Measurements from ENCODE around the gene CARM1.
A peak's percentile ranks its signal among the peaks of the same experiment; 100 is the strongest.

The CARM1 gene

GRCh38 chr19:10898633-10899032 is 27.3 kb downstream of the CARM1 start:
- Histone ChIP-seq H3K9ac (ENCODE audit: low read depth, low read length) (peak overlapping the region; percentile 54), H3K9me3 (ENCODE audit: control insufficient read depth, insufficient read depth, low read length) (no peaks in the 10 kb centered on the region), H3K4me3 (ENCODE audit: low read depth, low read length) (no peak overlapping the region), H3K27me3 (ENCODE audit: control insufficient read depth, insufficient read depth, low read length) (no peaks in the 10 kb centered on the region), H3K36me3 (ENCODE audit: control insufficient read depth, insufficient read depth, low read length) (no peaks in the 10 kb centered on the region), H3K4me1 (ENCODE audit: control insufficient read depth, insufficient read depth, low read length) (peaks cover 12% of the 10 kb centered on the region)

GRCh38 chr19:10899151-10899653 is 27.8 kb downstream of the CARM1 start:
- Histone ChIP-seq H3K9ac (ENCODE audit: low read depth, low read length) (no peak overlapping the region), H3K9me3 (ENCODE audit: control insufficient read depth, insufficient read depth, low read length) (no peaks in the 10 kb centered on the region), H3K4me1 (ENCODE audit: control insufficient read depth, insufficient read depth, low read length) (peaks cover 7% of the 10 kb centered on the region), H3K27me3 (ENCODE audit: control insufficient read depth, insufficient read depth, low read length) (no peaks in the 10 kb centered on the region), H3K4me3 (ENCODE audit: low read depth, low read length) (no peak overlapping the region), H3K36me3 (ENCODE audit: control insufficient read depth, insufficient read depth, low read length) (peaks cover 2% of the 10 kb centered on the region)

- Histone ChIP-seq H3K4me1 (ENCODE audit: control insufficient read depth, insufficient read depth, low read length) (no peaks in the 10 kb centered on the region), H3K9ac (ENCODE audit: low read depth, low read length) (no peak overlapping the region), H3K9me3 (ENCODE audit: control insufficient read depth, insufficient read depth, low read length) (no peaks in the 10 kb centered on the region), H3K4me3 (ENCODE audit: low read depth, low read length) (no peak overlapping the region), H3K27me3 (ENCODE audit: control insufficient read depth, insufficient read depth, low read length) (no peaks in the 10 kb centered on the region), H3K36me3 (ENCODE audit: control insufficient read depth, insufficient read depth, low read length) (peaks cover 43% of the 10 kb centered on the region)
These were observed 36.6 kb downstream of the CARM1 start for GRCh38 chr19:10907925-10908324.

GRCh38 chr19:10908380-10908960 is 37.1 kb downstream of the CARM1 start:
- H3K27me3 ChIP-seq (ENCODE audit: control insufficient read depth, insufficient read depth, low read length): no peaks in the 10 kb centered on the region
- no peak overlapping the region for H3K4me3 ChIP-seq (ENCODE audit: low read depth, low read length)
- peaks cover 44% of the 10 kb centered on the region for H3K36me3 ChIP-seq (ENCODE audit: control insufficient read depth, insufficient read depth, low read length)
- no peaks in the 10 kb centered on the region for H3K9me3 ChIP-seq (ENCODE audit: control insufficient read depth, insufficient read depth, low read length)
- no peak overlapping the region for H3K9ac ChIP-seq (ENCODE audit: low read depth, low read length)
- H3K4me1 ChIP-seq (ENCODE audit: control insufficient read depth, insufficient read depth, low read length): no peaks in the 10 kb centered on the region

- Histone ChIP-seq H3K9ac (ENCODE audit: low read depth, low read length) (no peak overlapping the region), H3K36me3 (ENCODE audit: control insufficient read depth, insufficient read depth, low read length) (peaks cover 65% of the 10 kb centered on the region), H3K27me3 (ENCODE audit: control insufficient read depth, insufficient read depth, low read length) (no peaks in the 10 kb centered on the region), H3K4me3 (ENCODE audit: low read depth, low read length) (no peak overlapping the region), H3K4me1 (ENCODE audit: control insufficient read depth, insufficient read depth, low read length) (no peaks in the 10 kb centered on the region), H3K9me3 (ENCODE audit: control insufficient read depth, insufficient read depth, low read length) (no peaks in the 10 kb centered on the region)
These were observed 40.4 kb downstream of the CARM1 start for GRCh38 chr19:10911579-10912363.

GRCh38 chr19:10912619-10913018 is 41.3 kb downstream of the CARM1 start:
- Histone ChIP-seq H3K36me3 (ENCODE audit: control insufficient read depth, insufficient read depth, low read length) (peaks cover 62% of the 10 kb centered on the region), H3K9ac (ENCODE audit: low read depth, low read length) (no peak overlapping the region), H3K4me3 (ENCODE audit: low read depth, low read length) (no peak overlapping the region), H3K4me1 (ENCODE audit: control insufficient read depth, insufficient read depth, low read length) (no peaks in the 10 kb centered on the region), H3K27me3 (ENCODE audit: control insufficient read depth, insufficient read depth, low read length) (no peaks in the 10 kb centered on the region), H3K9me3 (ENCODE audit: control insufficient read depth, insufficient read depth, low read length) (no peaks in the 10 kb centered on the region)

- no peaks in the 10 kb centered on the region for H3K9me3 ChIP-seq (ENCODE audit: control insufficient read depth, insufficient read depth, low read length)
- no peak overlapping the region for H3K4me3 ChIP-seq (ENCODE audit: low read depth, low read length)
- H3K4me1 ChIP-seq (ENCODE audit: control insufficient read depth, insufficient read depth, low read length): no peaks in the 10 kb centered on the region
- H3K36me3 ChIP-seq (ENCODE audit: control insufficient read depth, insufficient read depth, low read length): peaks cover 56% of the 10 kb centered on the region
- H3K9ac ChIP-seq (ENCODE audit: low read depth, low read length): no peak overlapping the region
- no peaks in the 10 kb centered on the region for H3K27me3 ChIP-seq (ENCODE audit: control insufficient read depth, insufficient read depth, low read length)
These were observed 42.5 kb downstream of the CARM1 start for GRCh38 chr19:10913716-10914340.

- Histone ChIP-seq H3K9me3 (ENCODE audit: control insufficient read depth, insufficient read depth, low read length) (no peaks in the 10 kb centered on the region), H3K27me3 (ENCODE audit: control insufficient read depth, insufficient read depth, low read length) (no peaks in the 10 kb centered on the region), H3K9ac (ENCODE audit: low read depth, low read length) (no peak overlapping the region), H3K36me3 (ENCODE audit: control insufficient read depth, insufficient read depth, low read length) (peaks cover 68% of the 10 kb centered on the region), H3K4me1 (ENCODE audit: control insufficient read depth, insufficient read depth, low read length) (no peaks in the 10 kb centered on the region), H3K4me3 (ENCODE audit: low read depth, low read length) (no peak overlapping the region)
These were observed 44.1 kb downstream of the CARM1 start for GRCh38 chr19:10915130-10916091.

- Histone ChIP-seq H3K4me3 (ENCODE audit: low read depth, low read length) (no peak overlapping the region), H3K9ac (ENCODE audit: low read depth, low read length) (no peak overlapping the region), H3K9me3 (ENCODE audit: control insufficient read depth, insufficient read depth, low read length) (no peaks in the 10 kb centered on the region), H3K4me1 (ENCODE audit: control insufficient read depth, insufficient read depth, low read length) (no peaks in the 10 kb centered on the region), H3K36me3 (ENCODE audit: control insufficient read depth, insufficient read depth, low read length) (peaks cover 74% of the 10 kb centered on the region), H3K27me3 (ENCODE audit: control insufficient read depth, insufficient read depth, low read length) (no peaks in the 10 kb centered on the region)
These were observed 45.2 kb downstream of the CARM1 start for GRCh38 chr19:10916602-10917001.

GRCh38 chr19:10918359-10918758 is 47.0 kb downstream of the CARM1 start:
- H3K36me3 ChIP-seq (ENCODE audit: control insufficient read depth, insufficient read depth, low read length): peaks cover 78% of the 10 kb centered on the region

More at GRCh38 chr19:10918359-10918758, 47.0 kb downstream of the CARM1 start:
- H3K9me3 ChIP-seq (ENCODE audit: control insufficient read depth, insufficient read depth, low read length): no peaks in the 10 kb centered on the region
- H3K4me3 ChIP-seq (ENCODE audit: low read depth, low read length): no peak overlapping the region
- H3K4me1 ChIP-seq (ENCODE audit: control insufficient read depth, insufficient read depth, low read length): no peaks in the 10 kb centered on the region
- no peak overlapping the region for H3K9ac ChIP-seq (ENCODE audit: low read depth, low read length)
- no peaks in the 10 kb centered on the region for H3K27me3 ChIP-seq (ENCODE audit: control insufficient read depth, insufficient read depth, low read length)
